GM15510 (cell line): ENCODE results near the gene IQCC.

Experiments
- POLR2A ChIP-seq: IDR thresholded peaks from 3 replicates; pipeline ENCODE4 v1.6.1; 2011; ENCODE audit warnings: borderline replicate concordance; ENCODE audit not compliant: insufficient read length; ENCODE audit errors: extremely low read depth

IQCC gene

DNA sequence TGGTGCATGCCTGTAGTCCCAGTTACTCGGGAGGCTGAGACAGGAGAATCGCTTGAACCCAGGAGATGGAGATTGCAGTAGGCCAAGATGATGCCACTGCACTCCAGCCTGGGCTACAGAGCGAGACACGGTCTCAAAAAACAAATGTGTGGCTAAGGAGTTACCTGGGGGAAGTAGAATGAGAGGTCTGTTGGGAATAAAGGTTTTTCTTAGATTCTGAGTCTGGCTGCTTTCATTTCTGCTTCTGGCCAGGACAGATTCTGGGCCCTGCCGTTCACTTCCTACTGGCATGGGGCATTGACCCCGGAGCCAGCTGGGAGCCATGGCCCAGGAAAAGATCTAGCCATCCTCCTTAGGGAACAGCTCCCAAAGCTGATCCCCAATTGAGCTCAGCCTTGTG lies 3.0 kb downstream of the IQCC start:
- no peak for TF ChIP-seq POLR2A

DNA sequence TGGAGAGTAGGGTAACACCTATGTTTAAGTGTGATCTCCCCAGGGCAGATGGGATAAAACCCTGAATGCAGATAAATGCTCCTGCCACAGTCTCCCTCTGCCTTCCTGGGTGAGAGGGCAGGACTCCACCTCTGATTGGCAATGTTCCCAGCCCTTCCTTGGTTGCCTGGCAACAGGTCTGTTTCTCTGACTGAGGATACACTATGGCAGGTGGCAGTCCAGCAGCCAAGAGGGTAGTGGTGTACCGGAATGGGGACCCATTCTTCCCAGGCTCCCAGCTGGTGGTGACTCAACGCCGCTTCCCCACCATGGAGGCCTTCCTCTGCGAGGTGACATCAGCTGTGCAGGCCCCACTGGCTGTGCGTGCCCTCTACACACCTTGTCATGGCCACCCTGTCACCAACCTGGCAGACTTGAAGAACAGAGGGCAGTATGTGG lies 3.4 kb downstream of the IQCC start, which contains the start of gene DCDC2B:
Gene DCDC2B (plus strand): TSS at position 199 of the 438 bp plus-strand sequence. CDS start 5 bp downstream, at position 204.
- no peak for TF ChIP-seq POLR2A

DNA sequence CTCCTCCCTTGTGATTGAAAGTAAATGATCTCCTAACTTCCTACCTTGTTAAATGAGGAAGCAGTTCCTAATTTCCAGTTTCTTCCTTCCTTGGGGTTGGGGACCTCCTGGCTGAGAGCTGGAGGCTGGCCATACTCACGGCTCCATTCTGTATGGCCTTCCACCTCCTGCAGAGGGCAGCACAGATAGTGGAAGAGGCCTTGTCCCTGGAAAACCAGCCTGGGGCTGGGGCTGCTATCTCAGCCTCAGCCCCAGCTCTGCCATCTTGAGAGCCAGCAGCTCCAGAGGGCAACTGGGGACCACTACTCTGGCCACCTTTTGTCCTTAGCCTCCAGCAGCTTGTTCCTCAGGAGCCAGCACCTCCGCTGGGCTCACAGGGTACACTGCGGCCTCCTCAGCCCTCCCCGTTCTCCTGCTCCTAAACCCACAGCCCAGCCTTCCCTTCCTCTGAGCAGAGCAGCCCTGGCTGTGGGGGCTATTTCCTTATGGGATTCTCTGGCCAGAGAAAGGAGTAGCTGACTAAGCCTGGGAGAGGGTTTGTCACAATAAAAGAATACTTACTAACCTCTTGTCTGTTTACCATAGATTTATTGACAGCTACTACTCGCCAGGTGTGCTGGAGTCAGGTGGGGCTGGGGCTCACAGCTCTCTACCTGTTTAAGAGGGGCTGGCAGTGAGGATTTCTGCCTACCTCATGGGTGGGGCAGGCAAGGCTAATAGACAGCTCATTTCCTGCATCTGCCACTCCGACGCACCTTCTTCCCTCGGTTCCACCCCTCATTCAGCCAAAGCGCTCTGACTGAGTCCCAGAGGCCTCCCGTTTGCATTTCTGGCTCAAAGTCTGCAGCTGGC lies 10.4 kb downstream of the IQCC start:
- TF ChIP-seq POLR2A: no peak

DNA sequence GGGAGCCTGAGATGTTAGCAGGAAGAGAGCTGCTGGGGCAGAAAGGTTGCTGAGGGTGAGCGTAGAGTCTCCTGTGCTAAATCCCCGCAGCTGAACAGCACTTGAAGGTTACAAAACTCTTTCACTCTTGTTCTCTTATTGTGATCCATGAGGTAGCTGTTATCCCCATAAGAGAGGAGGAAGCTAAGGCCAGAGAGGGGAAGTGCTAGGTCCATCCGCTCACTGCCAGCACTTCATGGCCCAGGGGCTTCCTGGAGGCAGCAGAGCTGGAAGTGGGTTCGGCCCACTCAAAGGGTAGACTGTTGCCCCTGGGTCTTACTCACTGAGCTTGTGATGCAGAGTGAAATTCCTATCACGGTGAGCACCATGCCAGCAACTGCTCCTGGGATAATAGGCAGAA lies 11.1 kb downstream of the IQCC start:
- TF ChIP-seq POLR2A: no peak

DNA sequence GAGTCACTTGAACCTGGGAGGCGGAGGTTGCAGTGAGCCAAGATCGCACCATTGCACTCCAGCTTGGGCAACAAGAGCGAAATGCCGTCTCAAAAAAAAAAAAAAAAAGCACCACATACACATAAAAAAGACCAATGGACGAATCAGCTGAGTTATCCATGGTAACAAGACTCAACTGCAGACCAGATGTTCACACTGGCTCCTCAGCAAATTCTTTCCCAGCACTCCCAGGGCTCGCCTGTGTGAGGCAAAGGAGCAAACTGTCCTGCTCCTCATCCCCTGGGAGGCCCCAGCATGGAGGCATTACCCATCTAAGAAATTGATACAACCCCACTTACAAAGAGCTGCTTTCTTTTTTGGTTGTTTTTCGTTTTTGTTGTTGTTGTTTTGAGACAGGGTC lies 13.6 kb downstream of the IQCC start:
- TF ChIP-seq POLR2A: no peak

DNA sequence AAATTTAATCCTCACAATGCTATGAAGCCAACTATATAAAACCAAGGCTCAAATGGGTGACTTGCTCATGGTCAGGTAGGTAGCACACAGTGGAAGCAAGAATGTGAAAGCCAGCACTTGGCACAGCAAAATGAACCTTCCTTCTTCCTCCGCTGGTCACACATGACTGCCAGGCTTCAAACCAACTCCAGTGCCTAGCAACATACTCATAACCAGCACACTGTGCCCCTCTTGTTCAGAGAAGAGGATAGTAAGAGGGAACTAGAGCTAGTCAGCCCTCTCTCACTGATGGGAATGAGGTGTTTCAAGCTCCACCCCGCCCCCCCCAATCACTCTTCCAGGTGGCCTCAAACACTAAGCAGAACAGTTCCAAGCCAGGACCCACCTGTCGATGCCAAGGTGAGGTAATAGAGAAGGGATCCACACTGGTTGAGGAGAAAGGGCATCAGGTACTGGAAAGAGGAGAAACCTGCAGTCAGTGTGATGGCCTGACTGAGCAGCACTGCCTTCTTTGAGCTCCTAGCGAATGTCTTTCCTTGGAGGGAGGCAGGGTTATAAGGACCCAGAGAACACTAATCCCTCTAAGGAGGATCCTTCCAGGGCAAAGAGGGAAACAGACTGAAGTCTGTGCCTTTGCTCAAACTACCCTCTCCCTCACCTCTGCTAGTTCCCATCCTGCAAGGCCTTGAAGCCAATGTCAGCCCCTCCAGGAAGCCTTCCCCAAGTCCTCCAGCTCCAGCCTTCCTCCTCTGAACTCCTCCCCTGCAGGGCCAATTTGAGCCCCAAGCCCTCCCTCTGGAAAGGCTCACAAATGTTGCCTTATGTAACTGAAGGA lies 15.5 kb downstream of the IQCC start:
- TF ChIP-seq POLR2A: no peak

DNA sequence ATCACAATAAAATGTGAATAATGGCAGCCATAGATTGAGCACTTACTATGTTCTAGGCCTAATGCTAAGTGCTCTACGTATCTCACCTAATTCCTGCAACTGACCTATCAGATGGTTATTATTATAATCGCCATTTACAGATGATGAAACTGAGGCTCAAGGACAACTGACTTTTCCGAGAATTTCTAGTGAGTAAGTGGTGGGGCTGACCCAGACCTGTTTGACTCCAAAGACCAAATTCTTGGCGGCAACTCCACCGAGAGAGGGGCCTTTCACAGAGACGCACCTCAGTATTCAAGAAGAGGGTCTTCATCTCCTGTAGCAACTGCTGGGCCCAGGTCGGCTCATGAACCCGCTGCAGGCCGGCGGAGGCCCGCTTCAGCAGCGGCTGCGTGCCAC lies 16.1 kb downstream of the IQCC start:
- TF ChIP-seq POLR2A: no peak

DNA sequence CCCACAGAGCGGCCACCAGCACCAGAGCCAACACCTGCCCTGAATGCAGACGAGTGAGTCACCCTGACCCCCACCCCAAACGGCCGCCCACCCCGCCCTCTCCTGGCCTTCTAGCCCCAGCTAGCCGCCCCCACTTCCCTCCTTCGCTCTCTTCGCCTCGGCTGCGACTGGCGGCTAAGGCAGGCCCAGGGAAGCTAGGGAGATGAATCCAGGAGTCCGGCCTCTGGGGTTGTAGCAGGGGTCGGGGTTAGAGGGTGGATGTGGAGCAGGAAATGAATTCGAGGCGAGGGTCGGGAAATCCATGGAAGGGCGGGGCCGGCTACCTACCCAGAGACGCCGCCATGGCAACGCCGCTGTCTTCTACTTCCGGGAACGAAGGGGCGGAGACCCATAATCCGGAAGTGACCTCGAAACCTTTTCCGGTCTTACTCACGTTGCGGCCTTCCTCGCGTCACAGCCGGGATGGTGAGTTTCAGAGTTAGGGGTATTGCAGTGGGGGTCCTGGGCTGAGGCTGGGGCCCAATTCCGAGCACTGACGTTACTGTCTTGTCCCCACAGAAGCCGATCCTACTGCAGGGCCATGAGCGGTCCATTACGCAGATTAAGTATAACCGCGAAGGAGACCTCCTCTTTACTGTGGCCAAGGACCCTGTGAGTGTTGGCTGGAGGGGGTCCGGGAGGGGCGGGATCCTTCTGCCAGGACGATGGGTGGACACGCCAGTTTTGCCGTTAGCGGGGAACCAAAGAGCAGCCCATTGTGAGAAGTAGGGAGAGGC lies 16.7 kb downstream of the IQCC start, which contains the start of the genes EIF3I and TMEM234:
Gene EIF3I (plus strand): TSS at position 428 of the 776 bp plus-strand sequence. CDS start 35 bp downstream, at position 463.
Gene TMEM234 (minus strand): TSS at position 374 of the 776 bp plus-strand sequence. CDS start 31 bp downstream, at position 343.
- peak; percentile 80 for TF ChIP-seq POLR2A

DNA sequence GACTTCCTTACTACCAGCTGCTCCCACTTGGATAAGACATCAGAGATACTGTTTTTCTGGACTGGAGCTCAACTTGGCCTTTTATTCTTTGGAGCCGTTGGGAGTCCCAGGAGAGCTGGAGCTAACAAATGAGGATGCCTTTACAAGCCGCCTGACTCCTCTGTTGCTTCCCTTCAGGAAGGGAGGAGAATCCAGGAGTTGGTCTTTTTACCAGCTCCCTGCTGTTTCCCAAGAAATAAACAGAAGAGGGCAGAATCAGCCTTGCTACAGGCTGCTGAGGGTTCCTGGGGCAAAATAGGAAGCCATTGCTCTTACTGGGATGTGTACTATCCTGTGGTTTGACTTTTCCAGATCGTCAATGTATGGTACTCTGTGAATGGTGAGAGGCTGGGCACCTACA lies 18.2 kb downstream of the IQCC start:
- TF ChIP-seq POLR2A: no peak

DNA sequence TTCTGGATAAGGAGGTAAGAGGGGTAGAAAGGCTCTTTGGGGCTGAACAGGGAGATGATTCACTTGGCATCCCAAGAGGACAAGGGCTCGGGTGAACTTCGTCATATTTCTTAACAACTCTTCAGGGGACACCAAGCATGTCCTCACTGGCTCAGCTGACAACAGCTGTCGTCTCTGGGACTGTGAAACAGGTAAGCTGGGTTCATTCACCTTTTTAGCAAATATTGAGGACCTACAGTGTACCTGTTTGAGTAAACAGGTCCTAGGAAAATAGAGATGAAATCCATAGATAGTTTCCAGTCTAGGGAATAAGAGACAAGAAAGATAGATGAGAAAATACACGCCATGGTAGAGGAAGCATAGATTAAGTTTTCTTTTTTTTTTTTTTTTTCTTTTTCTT lies 18.8 kb downstream of the IQCC start:
- TF ChIP-seq POLR2A: no peak

DNA sequence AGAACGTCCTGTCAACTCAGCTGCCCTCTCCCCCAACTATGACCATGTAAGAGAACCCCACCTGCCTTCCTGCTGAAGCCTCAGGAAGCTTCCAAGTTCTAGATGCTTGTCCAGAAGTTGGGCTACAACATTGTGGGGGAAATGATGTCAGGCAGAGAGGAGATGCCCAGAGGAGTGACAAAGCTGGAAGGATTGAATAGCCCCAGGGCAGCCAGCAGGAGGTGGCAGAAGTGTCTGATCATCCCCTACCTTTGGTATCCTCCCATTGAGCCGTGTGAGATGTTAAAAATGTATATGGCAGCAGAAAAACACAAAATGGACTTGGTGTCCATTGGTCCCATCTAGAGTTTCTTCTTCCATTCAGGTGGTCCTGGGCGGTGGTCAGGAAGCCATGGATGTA lies 23.3 kb downstream of the IQCC start:
- TF ChIP-seq POLR2A: no peak

DNA sequence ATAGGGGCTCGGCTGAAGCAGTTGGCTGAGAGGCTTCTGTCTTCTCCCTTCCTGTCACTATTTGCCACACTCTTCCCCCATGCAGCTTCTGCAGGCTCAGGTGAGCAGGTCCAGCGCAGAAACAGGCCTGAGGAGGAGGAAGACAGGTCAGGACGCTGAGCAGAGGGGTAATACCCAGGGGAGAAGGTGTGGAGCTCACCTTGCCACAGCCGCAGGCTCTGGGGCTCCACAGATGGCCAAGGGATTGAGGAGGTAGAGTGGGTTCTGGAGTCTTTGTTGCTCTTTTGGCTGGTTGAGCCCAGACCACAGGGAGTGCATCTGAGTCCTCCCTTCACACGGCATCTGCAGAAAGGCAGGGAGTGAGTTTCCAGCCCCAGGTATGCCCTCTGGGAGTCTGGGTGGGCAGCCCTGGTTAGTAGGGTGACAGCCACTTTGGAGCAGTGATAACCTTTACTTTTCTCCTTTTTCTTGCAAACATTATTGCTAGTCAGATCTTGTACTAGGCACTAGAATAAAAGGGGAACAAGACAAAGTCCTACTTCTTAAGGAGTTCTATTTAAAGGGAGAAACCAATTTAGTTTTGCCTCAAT lies 26.5 kb downstream of the IQCC start:
- no peak for TF ChIP-seq POLR2A

DNA sequence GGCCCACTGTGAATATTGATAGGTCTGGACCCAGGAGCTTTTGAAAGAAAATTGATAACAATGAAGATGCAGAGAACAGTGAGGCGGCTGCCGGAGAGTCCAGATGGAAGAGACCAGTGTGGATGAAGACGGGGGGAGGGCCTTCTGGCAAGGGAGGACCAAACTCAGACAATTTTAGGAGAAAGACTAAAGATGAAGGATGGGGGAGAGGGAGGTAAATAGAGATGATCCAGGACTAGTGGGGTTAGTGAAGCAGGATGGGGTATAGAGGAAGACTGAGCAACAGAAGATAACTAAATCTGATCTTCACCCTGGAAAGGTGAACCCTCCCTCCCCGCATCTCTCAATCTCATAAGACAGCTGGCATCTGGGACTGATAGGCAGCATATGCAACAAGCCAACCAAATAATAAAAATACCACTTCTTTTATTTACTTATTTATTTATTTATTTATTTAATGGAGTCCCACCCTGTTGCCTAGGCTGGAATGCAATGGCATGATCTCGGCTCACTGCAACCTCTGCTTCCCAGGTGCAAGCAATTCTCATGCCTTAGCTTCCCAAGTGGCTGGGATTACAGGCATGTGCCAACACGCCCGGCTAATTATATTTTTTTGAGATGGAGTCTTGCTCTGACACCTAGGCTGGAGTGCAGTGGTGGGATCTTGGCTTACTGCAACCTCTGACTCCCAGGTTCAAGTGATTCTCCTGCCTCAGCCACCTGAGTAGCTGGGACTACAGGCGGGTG lies 27.3 kb downstream of the IQCC start:
- no peak for TF ChIP-seq POLR2A
